Endothelial cell of umbilical vein (primary cell): ENCODE results near the gene LAMC3. TPM values are rescaled to one million over a fixed set of nuclear protein-coding genes. Genes with fewer than 3 reads are reported as not detected.

Experiments
- BruUV-seq: library from RNA; stranded (reverse); fragments of 400-500 nt; replicated peaks from 2 replicates; lab custom pipeline; 2021; lab: Mats Ljungman, UMichigan
- CTCF ChIA-PET: fragments of 300-600, 350-600 bp; sonication (Branson Sonifier 250); formaldehyde crosslinking; loops from one replicate; lab custom pipeline; 2021; ENCODE audit warnings: antibody characterized with exemption, inconsistent platforms; lab: Charles Lee
- POLR2A ChIA-PET: fragments of 300-600, 350-600 bp; sonication (Branson Sonifier 250); formaldehyde crosslinking; loops from one replicate; lab custom pipeline; 2021; ENCODE audit warnings: antibody characterized with exemption, inconsistent platforms; lab: Charles Lee
- DNase-seq: peaks from one replicate; pipeline ENCODE4 v3.0.0-alpha.2; 2011; ENCODE audit warnings: low read depth, low spot score
- FAIRE-seq: peaks from 2 replicates; lab custom pipeline; 2011; peaks lifted over from hg19 to GRCh38; lab: Jason Lieb, UNC
- H2AFZ ChIP-seq: 2 replicates; pipeline ENCODE4 v1.6.0; 2012; ENCODE audit warnings: low read depth, low read length, control low read depth, inconsistent platforms
- H3K27ac ChIP-seq: 2 replicates; pipeline ENCODE4 v1.5.1; 2011; ENCODE audit warnings: low read depth, mild to moderate bottlenecking, control low read depth, low read length, moderate library complexity; ENCODE audit not compliant: insufficient read depth
- H3K27me3 ChIP-seq, 2 experiments: 2 replicates each; pipeline versions ENCODE4 v1.6.0 to v1.6.1; 2011; ENCODE audit warnings: low read length in 2 of 2, mixed read lengths in 1 of 2; ENCODE audit not compliant: control insufficient read depth in 2 of 2, insufficient read depth in 2 of 2
- H3K36me3 ChIP-seq, 2 experiments: 2 replicates in 1 of 2; 3 replicates in 1 of 2; pipeline ENCODE4 v1.5.1; 2011; ENCODE audit warnings: low read length in 2 of 2, mild to moderate bottlenecking in 1 of 2, moderate library complexity in 1 of 2; ENCODE audit not compliant: control insufficient read depth in 2 of 2, insufficient read depth in 2 of 2; ENCODE audit errors: extremely low read depth in 1 of 2
- H3K4me1 ChIP-seq: 3 replicates; pipeline ENCODE4 v1.5.1; 2011; ENCODE audit warnings: mild to moderate bottlenecking, low read length; ENCODE audit not compliant: control insufficient read depth, insufficient read depth; ENCODE audit errors: extremely low read depth
- H3K4me2 ChIP-seq: 2 replicates; pipeline ENCODE4 v1.6.1; 2011; ENCODE audit warnings: low read length, control low read depth, mixed read lengths; ENCODE audit not compliant: insufficient read depth
- H3K4me3 ChIP-seq, 3 experiments: fragments of 200-600 bp in 1 of 3; sonication (generic), shearing (Covaris generic) in 1 of 3; replicated peaks in 1 of 3; 2 replicates each; pipeline ENCODE4 v1.5.1; 2011 to 2016; ENCODE audit warnings: control low read depth in 3 of 3, low read length in 3 of 3, mild to moderate bottlenecking in 2 of 3, inconsistent platforms in 1 of 3, low read depth in 1 of 3, moderate library complexity in 1 of 3; ENCODE audit not compliant: insufficient read depth in 1 of 3
- H3K79me2 ChIP-seq: 2 replicates; pipeline ENCODE4 v1.6.0; 2012; ENCODE audit warnings: low read length, inconsistent platforms; ENCODE audit not compliant: control insufficient read depth, insufficient read depth
- H3K9ac ChIP-seq: replicated peaks from 2 replicates; pipeline ENCODE3; 2011; ENCODE audit warnings: low read length, control low read depth; ENCODE audit not compliant: insufficient read depth; ENCODE audit errors: extremely low read depth
- H3K9me1 ChIP-seq: replicated peaks from 3 replicates; pipeline ENCODE4 v1.6.0; 2011; ENCODE audit warnings: mild to moderate bottlenecking, low read length; ENCODE audit not compliant: control insufficient read depth, insufficient read depth; ENCODE audit errors: extremely low read depth
- H3K9me3 ChIP-seq: replicated peaks from 2 replicates; pipeline ENCODE4 v1.5.1; 2012; ENCODE audit warnings: low read length, inconsistent platforms; ENCODE audit not compliant: control insufficient read depth, insufficient read depth
- H4K20me1 ChIP-seq: replicated peaks from 2 replicates; pipeline ENCODE3; 2011; ENCODE audit warnings: mild to moderate bottlenecking, low read length; ENCODE audit not compliant: control insufficient read depth, insufficient read depth; ENCODE audit errors: extremely low read depth
- EZH2 ChIP-seq: IDR thresholded peaks from 2 replicates; pipeline ENCODE4 v1.6.1; 2012; ENCODE audit warnings: borderline replicate concordance, low read depth, mild to moderate bottlenecking, moderate library complexity, low read length, inconsistent platforms; ENCODE audit not compliant: severe bottlenecking
- FOS ChIP-seq: IDR thresholded peaks from 2 replicates; pipeline ENCODE4 v1.6.1; 2011; ENCODE audit warnings: mild to moderate bottlenecking, low read length, moderate library complexity, borderline replicate concordance; ENCODE audit not compliant: insufficient read depth
- GATA2 ChIP-seq: IDR thresholded peaks from 2 replicates; pipeline ENCODE4 v1.7.0; 2011; ENCODE audit warnings: low read depth, mild to moderate bottlenecking, moderate library complexity, mixed read lengths, low read length; ENCODE audit not compliant: insufficient read length, insufficient read depth
- JUN ChIP-seq: IDR thresholded peaks from 2 replicates; pipeline ENCODE4 v1.6.1; 2011; ENCODE audit warnings: borderline replicate concordance, low read depth; ENCODE audit not compliant: insufficient read length, insufficient read depth
- MAX ChIP-seq: IDR thresholded peaks from 2 replicates; pipeline ENCODE4 v1.6.1; 2011; ENCODE audit not compliant: insufficient read depth, insufficient read length
- MYC ChIP-seq: IDR thresholded peaks from one replicate; pipeline ENCODE4 v1.6.1; 2011; ENCODE audit warnings: mild to moderate bottlenecking, low read depth, low read length
- POLR2A ChIP-seq: IDR thresholded peaks from 2 replicates; pipeline ENCODE4 v1.6.1; 2012; ENCODE audit warnings: low read depth, mild to moderate bottlenecking, control low read depth, low read length
- dilution Hi-C: fragments of 300-500 bp; cut with MboI; formaldehyde crosslinking; loops from one replicate; pipeline ENCODE4 v1.15.0; 2019; ENCODE audit warnings: low sequenced_read_pairs; ENCODE audit not compliant: extremely low pct_ligation_motif_present
- intact Hi-C: fragments of 100-400 bp; cut with micrococcal nuclease; formaldehyde crosslinking; loops from one replicate; pipeline ENCODE4 v1.10.0; 2022
- polyA plus RNA-seq, 4 experiments: library from polyadenylated mRNA; depleted of rRNA in 3 of 4; stranded (reverse) in 3 of 4; unstranded in 1 of 4; fragments of >200 nt; gene quantifications; 2 replicates each; pipeline versions ENCODE4 v1.2.1 to v1.2.3, GENCODE V29; 2011 to 2012; ENCODE audit warnings: missing spikeins in 1 of 4
- total RNA-seq: library from RNA; stranded (reverse); gene quantifications from 2 replicates; pipeline ENCODE4 v1.2.3, GENCODE V29; 2021

Gene LAMC3
- total and polyA plus RNA-seq, 2 donors (not counting 3 experiments of a cell fraction or from before 2014, with no cell fraction given), result 0.18 to 0.38 TPM

DNA sequence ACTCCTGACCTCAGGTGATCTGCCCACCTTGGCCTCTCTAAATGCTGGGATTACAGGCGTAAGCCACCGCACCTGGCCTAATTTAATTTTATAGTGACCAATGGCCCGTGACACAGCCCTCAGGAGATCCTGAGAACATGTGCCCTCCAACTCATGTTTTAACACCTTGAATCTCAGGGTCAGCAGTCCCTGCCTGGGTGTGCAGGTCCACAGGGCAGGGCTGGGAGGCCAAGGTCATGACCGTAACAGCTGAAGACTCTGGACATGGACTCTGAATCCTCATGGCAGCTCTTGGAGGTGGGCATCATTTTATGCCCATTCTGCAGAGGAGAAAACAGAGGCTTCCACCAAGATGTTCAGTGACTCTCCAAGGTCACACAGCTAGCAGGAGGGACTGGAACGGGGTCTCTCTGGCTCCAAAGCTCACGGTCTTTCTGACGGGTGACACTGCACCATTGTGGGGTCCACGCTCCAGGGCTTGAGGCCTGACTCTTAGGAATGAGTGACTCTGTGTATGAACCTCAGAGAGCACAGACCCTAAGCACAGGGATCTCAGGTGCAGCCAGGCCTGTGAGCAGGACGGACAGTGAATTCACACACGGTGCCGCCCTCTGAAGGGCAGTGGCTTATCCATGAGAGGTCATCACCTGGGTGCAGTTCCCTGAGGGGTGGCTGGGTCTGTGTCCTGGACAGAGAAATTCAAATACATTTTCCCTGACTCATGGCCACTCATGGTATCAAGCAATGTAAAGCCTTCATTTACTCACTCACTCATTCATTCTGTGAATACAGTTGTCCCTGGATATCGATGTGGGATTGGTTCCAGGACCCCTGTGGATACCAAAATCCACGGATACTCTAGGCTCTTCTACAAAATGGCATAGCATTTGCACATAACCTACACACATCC, 32.8 kb upstream of the LAMC3 start:
- BruUV-seq, result no TSS peak
- Histone ChIP-seq H3K4me3 (no peak overlapping the region), H3K27ac (no peak overlapping the region), H3K36me3 (no peaks in the 10 kb centered on the region), H3K27me3 (peaks cover 0 to 6% of the 10 kb centered on the region in 2 experiments), H3K79me2 (no peaks in the 10 kb centered on the region), H2AFZ (no peak overlapping the region), H4K20me1 (no peaks in the 10 kb centered on the region), H3K9me3 (no peaks in the 10 kb centered on the region), H3K4me2 (no peak overlapping the region), H3K9ac (no peak overlapping the region), H3K9me1 (no peaks in the 10 kb centered on the region), H3K4me1 (no peaks in the 10 kb centered on the region)
- dilution Hi-C loops (no loop called here), intact Hi-C loops (no loop called here)
- no peak for DNase-seq
- no peak for TF ChIP-seq FOS
- no peak for TF ChIP-seq GATA2
- no peak for TF ChIP-seq MAX
- no peak for TF ChIP-seq MYC
- TF ChIP-seq POLR2A, result no peak
- no peak for TF ChIP-seq EZH2
- no peak for TF ChIP-seq JUN
- POLR2A ChIA-PET, result no interaction called here
- no peak for FAIRE-seq
- CTCF ChIA-PET, result interaction anchor here (1.2 kb wide), 1 partner anchor 26 kb away, joined by 3 read pairs; no protein-coding TSS in a partner anchor
